ENCODE data around the gene MYH9.

DNA sequence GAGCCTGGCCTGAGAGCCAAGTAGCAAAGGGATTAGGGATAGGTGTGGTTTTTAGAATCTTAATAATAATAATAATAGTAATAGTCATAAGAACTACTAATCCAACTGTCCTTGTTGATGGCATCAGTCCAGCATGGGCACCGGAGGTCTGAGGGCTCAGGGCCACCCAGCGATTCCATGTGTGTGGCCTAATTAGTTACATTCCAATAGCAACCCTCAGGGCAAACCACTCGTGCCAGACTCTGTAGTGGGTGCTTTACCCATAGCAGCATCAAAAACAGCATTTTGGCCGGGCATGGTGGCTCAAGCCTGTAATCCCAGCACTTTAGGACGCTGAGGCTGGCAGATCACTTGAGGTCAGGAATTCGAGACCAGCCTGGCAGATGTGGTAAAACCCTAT, 19.0 kb upstream of the MYH9 start:
- TF ChIP-seq CTCF (conservative IDR thresholded peaks at IDR 0.05) (no peak), ZFX (IDR thresholded peaks at IDR 0.05) (no peak)
